ENCODE results near the gene CMTM8. TPM values are rescaled to one million over a fixed set of nuclear protein-coding genes. Genes with fewer than 3 reads are reported as not detected.
A peak's percentile ranks its signal among the peaks of the same experiment; 100 is the strongest.
"Not testable (repeated sequence)": the region's sequence is repeated elsewhere in the genome, so short reads cannot be mapped to it uniquely, and the experiment has no call there.

Gene CMTM8, protein sequence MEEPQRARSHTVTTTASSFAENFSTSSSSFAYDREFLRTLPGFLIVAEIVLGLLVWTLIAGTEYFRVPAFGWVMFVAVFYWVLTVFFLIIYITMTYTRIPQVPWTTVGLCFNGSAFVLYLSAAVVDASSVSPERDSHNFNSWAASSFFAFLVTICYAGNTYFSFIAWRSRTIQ
- polyA plus RNA-seq (2012; ENCODE audit: low read depth, missing spikeins) = not detected

GRCh38 chr3:32238453-32239306, at the start of gene CMTM8:
Gene CMTM8 (plus strand): TSS chr3:32238680. CDS start chr3:32238973, 293 bp downstream.
- no peak for FAIRE-seq
- DNase-seq (ENCODE audit: insufficient read length, low spot score) = peak; percentile 49
- TF ChIP-seq POLR2AphosphoS5 (IDR thresholded peaks at IDR 0.05; ENCODE audit: low read depth, low read length) (no peak), SPI1 (IDR thresholded peaks at IDR 0.05; ENCODE audit: low read depth, low read length) (no peak), POLR2A (IDR thresholded peaks at IDR 0.05; ENCODE audit: low read depth, low read length) (no peak), PAX5 (IDR thresholded peaks at IDR 0.05; ENCODE audit: insufficient read depth, low read length, severe bottlenecking) (no peak), TAF1 (IDR thresholded peaks at IDR 0.05; ENCODE audit: low read depth, low read length) (no peak), POU2F2 (IDR thresholded peaks at IDR 0.05; ENCODE audit: low read depth, low read length) (no peak)

DNA sequence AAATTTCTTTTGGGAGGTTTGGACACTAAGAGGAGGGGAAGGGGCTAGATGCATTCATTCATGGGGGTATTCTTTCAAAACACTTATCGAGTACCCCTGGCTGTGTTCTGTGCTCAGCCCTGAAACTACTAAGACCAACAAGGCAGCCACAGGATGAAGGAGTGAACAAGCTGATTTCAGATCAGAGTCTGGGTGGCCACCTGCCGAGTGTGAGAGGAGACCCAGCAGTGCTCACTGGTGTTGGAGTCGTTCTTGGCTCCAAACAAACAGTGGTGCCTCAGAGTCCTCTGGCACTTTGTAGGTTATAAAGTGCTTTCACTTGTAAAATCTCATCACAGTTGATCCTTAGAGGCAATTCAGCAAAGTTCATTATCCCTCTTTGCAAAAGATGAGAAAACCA, 48.8 kb upstream of the CMTM8 start:
- TF ChIP-seq POU2F2 (IDR thresholded peaks at IDR 0.05; ENCODE audit: low read depth, low read length) (no peak), PAX5 (IDR thresholded peaks at IDR 0.05; ENCODE audit: insufficient read depth, low read length, severe bottlenecking) (no peak), TAF1 (IDR thresholded peaks at IDR 0.05; ENCODE audit: low read depth, low read length) (no peak), SPI1 (IDR thresholded peaks at IDR 0.05; ENCODE audit: low read depth, low read length) (no peak)
- FAIRE-seq (no peak), DNase-seq (ENCODE audit: insufficient read length, low spot score) (no peak)

DNA sequence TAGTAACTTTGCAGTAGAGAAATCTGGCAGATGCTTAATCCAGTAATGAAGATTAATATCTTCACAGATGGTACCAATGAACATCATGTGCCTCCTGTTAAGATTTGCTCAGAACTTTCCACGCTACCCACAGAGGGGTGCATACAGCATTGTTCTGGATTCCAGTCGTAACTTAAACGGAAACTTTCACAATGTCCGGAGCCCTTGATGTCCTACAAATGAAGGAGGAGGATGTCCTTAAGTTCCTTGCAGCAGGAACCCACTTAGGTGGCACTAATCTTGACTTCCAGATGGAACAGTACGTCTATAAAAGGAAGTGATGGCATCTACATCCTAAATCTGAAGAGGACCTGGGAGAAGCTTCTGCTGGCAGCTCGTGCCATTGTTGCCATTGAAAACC, 47.9 kb upstream of the CMTM8 start:
- DNase-seq (ENCODE audit: insufficient read length, low spot score); FAIRE-seq: not testable (repeated sequence)

DNA sequence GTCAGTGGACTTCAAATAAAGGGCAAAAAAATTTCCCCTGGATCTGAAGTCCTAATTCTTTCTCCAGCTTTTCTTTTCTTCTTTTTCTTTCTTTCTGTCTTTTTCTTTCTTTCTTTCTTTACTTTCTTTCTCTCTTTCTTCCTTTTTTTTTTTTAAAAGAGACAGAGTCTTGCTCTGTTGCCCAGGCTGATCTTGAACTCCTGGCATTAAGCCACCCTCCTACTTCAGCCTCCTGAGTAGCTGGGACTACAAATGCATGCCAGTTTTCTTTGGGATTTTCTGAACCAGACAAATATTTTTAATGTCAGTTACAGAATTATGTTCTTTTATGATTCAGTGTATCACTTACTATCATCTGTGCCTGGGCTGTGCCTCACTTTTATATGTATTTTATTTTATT, 45.4 kb upstream of the CMTM8 start:
- TF ChIP-seq POLR2A (IDR thresholded peaks at IDR 0.05; ENCODE audit: low read depth, low read length) = no peak
- no peak for TF ChIP-seq POLR2AphosphoS5 (IDR thresholded peaks at IDR 0.05; ENCODE audit: low read depth, low read length)
- no peak for TF ChIP-seq SPI1 (IDR thresholded peaks at IDR 0.05; ENCODE audit: low read depth, low read length)
- TF ChIP-seq TAF1 (IDR thresholded peaks at IDR 0.05; ENCODE audit: low read depth, low read length) = no peak
- TF ChIP-seq POU2F2 (IDR thresholded peaks at IDR 0.05; ENCODE audit: low read depth, low read length) = no peak
- no peak for TF ChIP-seq PAX5 (IDR thresholded peaks at IDR 0.05; ENCODE audit: insufficient read depth, low read length, severe bottlenecking)
- FAIRE-seq = no peak
- DNase-seq (ENCODE audit: insufficient read length, low spot score) = no peak

- FAIRE-seq (no peak), DNase-seq (ENCODE audit: insufficient read length, low spot score) (no peak)
- no peak for TF ChIP-seq POU2F2 (IDR thresholded peaks at IDR 0.05; ENCODE audit: low read depth, low read length)
- no peak for TF ChIP-seq PAX5 (IDR thresholded peaks at IDR 0.05; ENCODE audit: insufficient read depth, low read length, severe bottlenecking)
Observed at GRCh38 chr3:32194653-32195052, 43.8 kb upstream of the CMTM8 start.

- DNase-seq (ENCODE audit: insufficient read length, low spot score) (no peak), FAIRE-seq (no peak)
- no peak for TF ChIP-seq POLR2AphosphoS5 (IDR thresholded peaks at IDR 0.05; ENCODE audit: low read depth, low read length)
- no peak for TF ChIP-seq PAX5 (IDR thresholded peaks at IDR 0.05; ENCODE audit: insufficient read depth, low read length, severe bottlenecking)
- no peak for TF ChIP-seq SPI1 (IDR thresholded peaks at IDR 0.05; ENCODE audit: low read depth, low read length)
- TF ChIP-seq TAF1 (IDR thresholded peaks at IDR 0.05; ENCODE audit: low read depth, low read length) = no peak
- TF ChIP-seq POU2F2 (IDR thresholded peaks at IDR 0.05; ENCODE audit: low read depth, low read length) = no peak
Observed at GRCh38 chr3:32195995-32196540, 42.4 kb upstream of the CMTM8 start.

GRCh38 chr3:32197991-32198390, 40.5 kb upstream of the CMTM8 start:
- no peak for FAIRE-seq
- TF ChIP-seq POLR2A (IDR thresholded peaks at IDR 0.05; ENCODE audit: low read depth, low read length) = no peak
- no peak for TF ChIP-seq SPI1 (IDR thresholded peaks at IDR 0.05; ENCODE audit: low read depth, low read length)
- no peak for TF ChIP-seq TAF1 (IDR thresholded peaks at IDR 0.05; ENCODE audit: low read depth, low read length)
- TF ChIP-seq PAX5 (IDR thresholded peaks at IDR 0.05; ENCODE audit: insufficient read depth, low read length, severe bottlenecking) = no peak
- TF ChIP-seq POU2F2 (IDR thresholded peaks at IDR 0.05; ENCODE audit: low read depth, low read length) = no peak
- no peak for TF ChIP-seq POLR2AphosphoS5 (IDR thresholded peaks at IDR 0.05; ENCODE audit: low read depth, low read length)
- no peak for DNase-seq (ENCODE audit: insufficient read length, low spot score)

DNA sequence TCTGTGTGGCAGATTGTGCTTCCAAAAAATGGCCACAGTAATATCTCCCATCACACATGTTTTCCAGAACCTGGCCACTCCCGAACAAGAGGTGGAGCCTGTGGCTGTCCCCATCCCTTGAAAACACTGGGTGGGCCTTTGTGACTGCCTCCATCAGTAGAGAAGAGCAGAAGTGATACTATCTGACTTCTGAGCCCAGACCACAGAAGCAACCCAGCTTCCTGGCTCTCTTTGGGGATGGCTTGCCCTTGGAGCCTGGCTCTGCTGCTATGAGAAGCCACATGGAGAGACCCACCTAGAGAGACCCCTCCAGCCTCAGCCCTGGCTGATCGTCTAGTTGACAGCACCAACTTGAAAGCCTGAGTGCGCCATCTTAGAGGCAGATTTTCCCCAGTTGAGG, 39.8 kb upstream of the CMTM8 start:
- FAIRE-seq = no peak
- DNase-seq (ENCODE audit: insufficient read length, low spot score) = no peak
- TF ChIP-seq PAX5 (IDR thresholded peaks at IDR 0.05; ENCODE audit: insufficient read depth, low read length, severe bottlenecking) (no peak), POLR2A (IDR thresholded peaks at IDR 0.05; ENCODE audit: low read depth, low read length) (no peak), TAF1 (IDR thresholded peaks at IDR 0.05; ENCODE audit: low read depth, low read length) (no peak), POU2F2 (IDR thresholded peaks at IDR 0.05; ENCODE audit: low read depth, low read length) (no peak), SPI1 (IDR thresholded peaks at IDR 0.05; ENCODE audit: low read depth, low read length) (peak; percentile 48; the same call in 1 of the 2 replicates), POLR2AphosphoS5 (IDR thresholded peaks at IDR 0.05; ENCODE audit: low read depth, low read length) (no peak)

DNA sequence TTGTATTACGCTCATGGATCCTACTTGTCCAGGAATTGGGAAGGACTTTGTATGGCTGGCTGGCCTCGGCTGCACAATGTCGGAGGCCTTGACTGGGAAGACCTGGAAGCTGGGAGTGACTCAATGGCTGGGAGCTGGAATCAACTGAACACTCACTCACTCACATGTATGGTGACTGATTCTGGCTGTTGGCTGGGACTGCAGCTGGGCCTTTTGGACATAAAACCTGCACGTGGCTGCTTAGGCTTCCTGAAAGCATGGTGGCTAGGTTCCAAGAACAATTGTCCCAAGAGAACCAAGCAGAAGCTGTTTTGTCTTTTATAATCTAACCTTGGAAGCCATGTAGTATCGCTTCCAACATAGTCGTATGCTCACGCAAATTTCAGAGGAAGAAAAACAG, 38.0 kb upstream of the CMTM8 start:
- FAIRE-seq = no peak
- no peak for DNase-seq (ENCODE audit: insufficient read length, low spot score)
- TF ChIP-seq PAX5 (IDR thresholded peaks at IDR 0.05; ENCODE audit: insufficient read depth, low read length, severe bottlenecking) = no peak
- no peak for TF ChIP-seq TAF1 (IDR thresholded peaks at IDR 0.05; ENCODE audit: low read depth, low read length)
- TF ChIP-seq POU2F2 (IDR thresholded peaks at IDR 0.05; ENCODE audit: low read depth, low read length) = no peak
- TF ChIP-seq SPI1 (IDR thresholded peaks at IDR 0.05; ENCODE audit: low read depth, low read length) = no peak
- TF ChIP-seq POLR2A (IDR thresholded peaks at IDR 0.05; ENCODE audit: low read depth, low read length) = no peak
- no peak for TF ChIP-seq POLR2AphosphoS5 (IDR thresholded peaks at IDR 0.05; ENCODE audit: low read depth, low read length)

Data from GM12891 (cell line).